Ishikawa (cell line): ENCODE results near the gene VTCN1.

Experiments
- CEBPB ChIP-seq: IDR thresholded peaks from 2 replicates; pipeline ENCODE4 v1.6.1; 2012
- CREB1 ChIP-seq: IDR thresholded peaks from 2 replicates; pipeline ENCODE4 v1.6.1; 2012; ENCODE audit warnings: low read depth
- EGR1 ChIP-seq: IDR thresholded peaks from 2 replicates; pipeline ENCODE4 v1.6.1; 2012
- EP300 ChIP-seq: IDR thresholded peaks from 2 replicates; pipeline ENCODE4 v1.6.1; 2012; ENCODE audit warnings: borderline replicate concordance
- FOXM1 ChIP-seq: IDR thresholded peaks from 2 replicates; pipeline ENCODE4 v1.6.1; 2012; ENCODE audit warnings: low read depth, borderline replicate concordance
- NFIC ChIP-seq: IDR thresholded peaks from 2 replicates; pipeline ENCODE4 v1.6.1; 2012
- RAD21 ChIP-seq: IDR thresholded peaks from 2 replicates; pipeline ENCODE4 v1.6.1; 2012; ENCODE audit warnings: low read depth
- REST ChIP-seq: IDR thresholded peaks from 2 replicates; pipeline ENCODE4 v1.6.1; 2012; ENCODE audit warnings: low read depth, mild to moderate bottlenecking
- TAF1 ChIP-seq: IDR thresholded peaks from 2 replicates; pipeline ENCODE4 v1.6.1; 2012; ENCODE audit warnings: low read depth, mild to moderate bottlenecking
- TCF12 ChIP-seq: IDR thresholded peaks from 2 replicates; pipeline ENCODE4 v1.6.1; 2012; ENCODE audit warnings: low read depth
- TEAD4 ChIP-seq: IDR thresholded peaks from 2 replicates; pipeline ENCODE4 v1.6.1; 2012
- USF1 ChIP-seq: IDR thresholded peaks from 2 replicates; pipeline ENCODE4 v1.6.1; 2012
- ZBTB7A ChIP-seq: IDR thresholded peaks from 2 replicates; pipeline ENCODE4 v1.6.1; 2012; ENCODE audit warnings: low read depth
- TF ChIP-seq, protein P1 (sequence below): IDR thresholded peaks from 2 replicates; pipeline ENCODE4 v1.6.1; 2012

- no peak for TF ChIP-seq EP300
- no peak for TF ChIP-seq CEBPB
- no peak for TF ChIP-seq CREB1
- TF ChIP-seq FOXM1, result no peak
- TF ChIP-seq, protein P1, sequence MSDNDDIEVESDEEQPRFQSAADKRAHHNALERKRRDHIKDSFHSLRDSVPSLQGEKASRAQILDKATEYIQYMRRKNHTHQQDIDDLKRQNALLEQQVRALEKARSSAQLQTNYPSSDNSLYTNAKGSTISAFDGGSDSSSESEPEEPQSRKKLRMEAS, result no peak
- TF ChIP-seq REST, result no peak
- no peak for TF ChIP-seq ZBTB7A
- no peak for TF ChIP-seq TAF1
- TF ChIP-seq RAD21, result no peak
- TF ChIP-seq EGR1, result no peak
- no peak for TF ChIP-seq NFIC
- no peak for TF ChIP-seq TCF12
- TF ChIP-seq USF1, result no peak
- TF ChIP-seq TEAD4, result no peak
Observed at GRCh38 chr1:117171900-117172511, 38.7 kb downstream of the VTCN1 start.
